Urinary bladder (tissue), 4 donors: Measurements from ENCODE around the gene NRXN3. TPM values are rescaled to one million over a fixed set of nuclear protein-coding genes. Genes with fewer than 3 reads are reported as not detected.

Source experiments
- DNase-seq: peaks from one replicate; pipeline ENCODE4 v3.0.0-alpha.2; 2015; ENCODE audit errors: extremely low spot score
- H3K27ac ChIP-seq: one replicate; pipeline ENCODE4 v1.5.1; 2013; ENCODE audit warnings: low read depth, mild to moderate bottlenecking, moderate library complexity
- H3K36me3 ChIP-seq: one replicate; pipeline ENCODE4 v1.6.1; 2013; ENCODE audit warnings: mild to moderate bottlenecking, moderate library complexity; ENCODE audit not compliant: insufficient read depth
- H3K4me1 ChIP-seq: one replicate; pipeline ENCODE4 v1.6.1; 2013; ENCODE audit warnings: mild to moderate bottlenecking, moderate library complexity; ENCODE audit not compliant: insufficient read depth
- H3K4me3 ChIP-seq: one replicate; pipeline ENCODE4 v1.5.1; 2013; ENCODE audit warnings: low read depth, low read length
- WGBS: extraction: QIAGEN DNeasy Blood & Tissue Kit; methylation state at CpG from one replicate; pipeline ENCODE4 v1.1.7; 2013; 5-methylcytosine and 5-hydroxymethylcytosine counted together
- polyA plus RNA-seq: library from polyadenylated mRNA; stranded (reverse); fragments of 200-250 nt; gene quantifications from one replicate; pipeline ENCODE4 v1.2.3, GENCODE V29; 2013
- total RNA-seq: library from RNA; depleted of rRNA; stranded (reverse); fragments of >200 nt; gene quantifications from one replicate; pipeline ENCODE4 v1.2.3, GENCODE V29; 2014
- donor health status: healthy with polysubstance abuse.
- donor health status: healthy.

The NRXN3 gene
- total and polyA plus RNA-seq, 2 donors: 3.9 to 6.7 TPM

DNA sequence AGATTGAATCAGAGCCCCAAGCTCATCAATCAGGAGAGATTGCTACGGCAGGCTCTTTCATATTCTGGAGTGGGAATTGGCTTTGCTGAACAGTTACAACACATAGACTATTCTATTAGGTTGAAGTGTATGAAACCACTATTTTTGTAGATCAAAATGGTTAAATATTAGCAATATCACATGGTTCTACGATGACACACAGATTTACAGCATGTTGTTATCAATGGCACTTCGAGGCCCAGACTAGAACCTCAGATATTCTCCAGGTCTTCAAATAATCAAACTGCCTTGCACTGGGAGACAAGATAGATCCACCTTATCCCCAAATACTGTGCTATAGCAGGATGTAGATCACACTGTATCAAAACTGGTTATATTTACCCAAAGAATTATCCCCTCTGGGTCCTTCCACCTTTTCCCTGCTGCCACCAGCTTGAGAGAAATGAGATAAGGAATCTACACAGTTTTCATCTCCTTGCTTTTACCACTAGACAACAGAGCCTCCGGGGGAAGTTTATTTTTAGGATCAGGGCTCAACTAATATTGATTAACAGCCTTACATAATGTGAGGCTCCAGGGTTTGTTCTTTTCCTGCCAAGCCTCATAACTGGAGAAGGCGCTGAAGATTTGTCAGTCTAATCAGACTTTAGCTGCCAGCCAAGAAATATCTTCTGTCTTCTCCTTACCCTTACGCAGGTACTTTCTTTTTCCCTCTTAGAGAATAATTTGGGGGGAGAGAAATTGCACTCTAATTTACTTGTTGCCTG, 1534.1 kb downstream of the NRXN3 start:
- H3K4me3 ChIP-seq: no peak overlapping the region
- DNase-seq: no peak
- H3K36me3 ChIP-seq: no peaks in the 10 kb centered on the region
- no peak overlapping the region for H3K27ac ChIP-seq
- no peaks in the 10 kb centered on the region for H3K4me1 ChIP-seq
- 54% methylated on average over 6 of the region's 6 CpGs for WGBS

GRCh38 chr14:79705126-79705894, 1535.1 kb downstream of the NRXN3 start:
- H3K36me3 ChIP-seq: no peaks in the 10 kb centered on the region
- 85% methylated on average over 11 of the region's 11 CpGs for WGBS
- no peak overlapping the region for H3K27ac ChIP-seq
- no peak overlapping the region for H3K4me3 ChIP-seq
- no peak for DNase-seq
- H3K4me1 ChIP-seq: no peaks in the 10 kb centered on the region

DNA sequence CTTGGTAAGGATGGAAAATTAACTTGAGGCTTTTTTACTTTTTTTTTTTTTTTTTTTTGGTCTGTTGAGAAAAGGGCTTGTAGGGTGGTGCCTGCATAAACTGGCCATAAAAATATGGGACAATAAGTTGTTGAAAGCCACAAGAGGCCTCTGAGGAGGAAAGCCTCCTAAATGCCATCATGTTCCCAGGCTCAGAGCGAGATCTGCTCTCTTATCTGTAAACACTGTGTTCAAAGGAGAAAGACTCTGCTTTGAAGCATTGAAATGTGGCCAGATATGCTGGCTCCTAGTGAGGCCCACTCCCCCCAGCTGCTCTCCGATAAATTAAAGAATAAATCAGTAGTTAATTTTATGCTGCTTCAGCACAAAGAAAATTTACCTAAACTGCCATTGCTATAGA, 1536.2 kb downstream of the NRXN3 start:
- Histone ChIP-seq H3K27ac (no peak overlapping the region), H3K4me1 (no peaks in the 10 kb centered on the region), H3K4me3 (no peak overlapping the region), H3K36me3 (no peaks in the 10 kb centered on the region)
- no peak for DNase-seq
- WGBS: 25% methylated on average over 2 of the region's 2 CpGs

DNA sequence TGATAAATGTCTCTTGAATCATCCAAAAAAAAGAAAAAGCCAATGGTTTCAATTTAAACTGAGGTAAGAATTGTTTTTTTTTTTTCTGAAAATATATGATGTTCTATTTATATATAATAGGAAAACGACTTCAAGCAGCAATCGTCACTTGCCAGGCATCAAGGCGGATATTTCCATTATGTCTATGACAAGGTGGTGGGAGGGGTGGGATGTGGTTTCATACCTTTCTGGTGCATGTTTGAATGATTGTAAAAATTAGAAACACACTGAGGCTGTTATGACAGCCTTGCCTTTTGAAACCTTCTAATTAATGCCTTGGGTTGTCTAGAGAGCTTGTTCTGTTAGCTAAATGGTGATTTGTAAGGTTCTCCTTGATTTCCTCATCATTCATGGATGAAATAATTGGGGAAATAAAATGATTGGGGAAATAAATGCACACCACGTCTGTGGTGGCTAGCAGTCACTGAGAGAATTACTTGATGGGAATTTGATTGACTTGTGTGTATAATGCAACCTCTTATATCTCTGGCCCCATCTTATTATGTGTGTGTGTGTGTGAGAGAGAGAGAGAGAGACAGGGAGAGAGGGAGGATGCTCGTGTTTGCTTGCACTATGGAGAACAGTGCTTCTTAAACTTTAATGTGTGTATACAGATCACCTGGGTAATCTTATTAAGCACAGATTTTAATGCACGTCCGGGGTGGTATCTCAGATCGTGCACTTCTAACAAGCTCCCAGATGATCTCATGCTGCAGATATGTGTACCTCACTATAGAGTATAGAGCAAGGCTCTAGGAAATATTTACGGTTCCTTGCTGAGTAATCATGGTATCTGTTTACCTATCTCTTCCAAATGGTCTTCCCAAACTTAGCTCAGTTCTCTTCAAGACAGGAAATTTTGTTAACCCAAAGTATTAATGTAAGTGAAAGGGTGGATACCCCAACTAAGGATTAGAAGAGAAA, 1538.5 kb downstream of the NRXN3 start:
- Histone ChIP-seq H3K27ac (no peak overlapping the region), H3K4me3 (no peak overlapping the region), H3K36me3 (no peaks in the 10 kb centered on the region), H3K4me1 (no peaks in the 10 kb centered on the region)
- 58% methylated on average over 9 of the region's 9 CpGs for WGBS
- no peak for DNase-seq

DNA sequence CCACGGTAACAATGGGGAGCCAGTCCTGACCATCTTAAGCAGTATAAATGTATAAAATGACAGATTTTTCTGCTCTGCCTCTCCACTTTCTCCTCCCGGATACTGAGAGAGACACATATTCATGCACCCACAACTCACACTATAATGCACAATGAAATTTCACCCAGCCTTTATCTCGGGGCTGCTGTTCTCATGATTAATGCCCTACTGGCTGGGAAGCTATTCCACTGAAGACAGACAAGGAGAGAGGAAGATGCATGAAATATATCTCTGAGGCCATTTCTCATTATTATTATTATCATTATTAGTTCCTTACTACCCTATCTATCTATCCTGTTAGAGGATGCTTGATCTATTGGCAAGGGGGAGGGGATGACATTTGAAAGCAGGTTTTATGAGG, 1539.4 kb downstream of the NRXN3 start:
- Histone ChIP-seq H3K36me3 (no peaks in the 10 kb centered on the region), H3K4me3 (no peak overlapping the region), H3K27ac (no peak overlapping the region), H3K4me1 (no peaks in the 10 kb centered on the region)
- 69% methylated on average over 3 of the region's 3 CpGs for WGBS
- DNase-seq: no peak

GRCh38 chr14:79712302-79712950, 1542.3 kb downstream of the NRXN3 start:
- Histone ChIP-seq H3K27ac (no peak overlapping the region), H3K4me1 (no peaks in the 10 kb centered on the region), H3K36me3 (no peaks in the 10 kb centered on the region), H3K4me3 (no peak overlapping the region)
- WGBS: 78% methylated on average over 11 of the region's 11 CpGs
- no peak for DNase-seq

DNA sequence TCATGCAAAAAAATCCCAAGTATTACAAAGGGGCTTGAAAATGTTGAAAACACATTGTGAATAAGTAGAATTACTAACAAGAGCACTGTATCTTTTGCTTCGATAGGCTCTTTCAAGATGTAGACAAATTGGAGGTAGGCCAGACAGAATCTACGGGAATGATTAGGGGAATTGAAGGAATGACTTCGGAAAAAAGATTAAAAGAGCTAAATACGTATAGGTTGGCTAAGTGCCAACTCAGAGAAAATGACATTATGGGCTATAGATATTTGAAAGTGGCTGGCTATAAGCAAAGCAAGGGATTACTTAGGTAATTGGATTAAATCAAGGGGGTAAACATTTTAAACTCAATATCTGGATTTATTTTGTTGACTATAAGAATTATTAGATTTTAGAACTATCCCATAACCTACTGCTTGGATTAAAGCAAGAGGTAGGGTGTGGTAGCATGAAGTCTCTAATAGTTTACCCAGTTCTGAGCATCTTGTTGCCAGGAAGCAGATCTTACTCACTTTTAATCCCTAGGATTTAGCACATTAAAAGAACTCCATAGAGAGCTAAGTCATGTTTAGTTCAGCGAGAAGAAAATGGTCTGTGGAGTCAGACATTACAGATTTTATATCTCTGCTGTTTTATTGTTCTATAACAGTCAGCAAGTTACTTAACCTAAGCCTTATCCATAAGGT, 1551.4 kb downstream of the NRXN3 start:
- WGBS: 39% methylated on average over 5 of the region's 5 CpGs
- H3K36me3 ChIP-seq: no peaks in the 10 kb centered on the region

DNA sequence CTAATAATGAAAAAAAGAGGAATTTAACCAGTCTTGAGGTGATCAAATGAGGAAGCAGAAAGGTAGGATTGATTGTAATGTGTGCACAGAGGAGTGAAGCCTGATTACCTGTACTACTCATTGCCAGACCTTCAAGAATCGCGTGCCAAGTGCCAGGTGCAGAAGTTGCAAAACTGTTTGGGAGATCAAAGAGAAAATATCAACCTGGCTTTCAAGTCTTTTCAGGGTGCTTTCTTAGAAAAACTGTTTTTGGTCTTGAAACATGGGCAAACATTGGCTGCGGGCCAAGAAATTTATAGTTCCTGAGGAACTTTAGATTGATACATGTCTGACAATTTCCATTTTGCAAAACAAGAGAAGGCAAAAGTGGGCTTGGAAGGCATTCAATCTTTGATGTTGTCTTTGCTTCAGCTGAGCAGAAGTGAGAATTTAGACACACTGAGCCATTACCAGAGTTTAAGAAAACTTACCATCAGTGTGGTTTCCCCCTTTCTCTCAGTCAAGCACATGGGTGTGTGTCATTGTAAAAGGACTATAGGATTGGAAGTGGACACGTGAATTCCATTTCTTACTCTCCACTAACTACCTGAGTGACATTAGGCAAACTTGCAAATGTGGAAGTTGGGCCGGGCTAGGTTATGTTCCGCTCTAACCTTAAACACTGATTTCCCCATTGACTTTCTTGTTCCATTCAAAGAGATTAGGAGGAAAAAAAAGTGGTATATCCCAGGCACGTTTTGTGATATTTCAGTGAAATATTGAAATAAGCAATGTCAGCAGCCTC, 1555.0 kb downstream of the NRXN3 start:
- no peak overlapping the region for H3K4me3 ChIP-seq
- H3K36me3 ChIP-seq: no peaks in the 10 kb centered on the region
- WGBS: 79% methylated on average over 7 of the region's 7 CpGs
- DNase-seq: no peak
- H3K27ac ChIP-seq: no peak overlapping the region
- no peaks in the 10 kb centered on the region for H3K4me1 ChIP-seq

More for the DNA sequence above, 1551.4 kb downstream of the NRXN3 start:
- Histone ChIP-seq H3K4me1 (no peaks in the 10 kb centered on the region), H3K4me3 (no peak overlapping the region), H3K27ac (no peak overlapping the region)
- no peak for DNase-seq

GRCh38 chr14:79727900-79728299, 1557.7 kb downstream of the NRXN3 start:
- WGBS: 80% methylated on average over 3 of the region's 3 CpGs
- no peak for DNase-seq
- Histone ChIP-seq H3K4me1 (no peaks in the 10 kb centered on the region), H3K4me3 (no peak overlapping the region), H3K36me3 (no peaks in the 10 kb centered on the region), H3K27ac (no peak overlapping the region)

DNA sequence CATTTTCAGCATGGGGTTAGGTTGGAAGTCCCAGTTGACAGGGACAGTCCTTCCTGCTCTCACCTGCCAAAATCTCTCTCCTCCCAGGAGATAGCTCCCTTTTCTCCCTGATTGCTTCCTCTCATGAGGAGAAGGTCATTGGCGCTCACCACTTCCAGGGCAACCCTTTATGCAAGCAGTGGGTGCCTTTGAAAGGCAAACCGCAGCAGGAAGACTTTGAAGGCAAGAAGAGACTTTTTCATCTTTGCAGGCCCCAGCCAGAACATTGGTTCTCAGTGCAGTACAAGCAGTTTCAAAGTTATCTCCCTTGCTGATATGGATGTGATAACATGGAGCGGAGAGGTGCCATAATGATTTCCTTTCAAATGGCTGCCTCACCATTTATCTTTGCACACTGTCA, 1558.2 kb downstream of the NRXN3 start:
- H3K27ac ChIP-seq: no peak overlapping the region
- no peaks in the 10 kb centered on the region for H3K4me1 ChIP-seq
- no peak for DNase-seq
- H3K4me3 ChIP-seq: no peak overlapping the region
- 89% methylated on average over 3 of the region's 3 CpGs for WGBS
- no peaks in the 10 kb centered on the region for H3K36me3 ChIP-seq

DNA sequence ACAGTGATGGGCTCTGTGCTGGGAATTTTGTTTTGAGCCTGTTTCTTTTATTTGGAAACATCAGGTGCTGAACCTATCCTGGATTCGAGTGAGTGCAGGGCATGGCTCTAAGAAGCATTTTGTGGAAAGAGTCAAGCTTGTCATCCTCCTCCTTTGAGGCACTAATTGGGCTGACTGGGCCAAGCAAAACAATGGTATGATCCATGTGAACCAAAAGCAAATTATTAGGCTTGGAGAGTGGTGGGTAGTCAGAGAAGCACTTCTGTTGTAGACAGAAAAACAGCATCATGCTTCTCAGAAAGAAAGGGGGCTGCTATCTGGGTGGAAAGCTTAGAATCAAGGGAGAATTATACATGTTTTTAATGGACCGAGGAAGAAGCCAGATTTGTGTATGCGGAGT, 1559.6 kb downstream of the NRXN3 start:
- Histone ChIP-seq H3K4me1 (no peaks in the 10 kb centered on the region), H3K27ac (no peak overlapping the region), H3K4me3 (no peak overlapping the region), H3K36me3 (no peaks in the 10 kb centered on the region)
- WGBS: 82% methylated on average over 3 of the region's 3 CpGs
- DNase-seq: no peak

DNA sequence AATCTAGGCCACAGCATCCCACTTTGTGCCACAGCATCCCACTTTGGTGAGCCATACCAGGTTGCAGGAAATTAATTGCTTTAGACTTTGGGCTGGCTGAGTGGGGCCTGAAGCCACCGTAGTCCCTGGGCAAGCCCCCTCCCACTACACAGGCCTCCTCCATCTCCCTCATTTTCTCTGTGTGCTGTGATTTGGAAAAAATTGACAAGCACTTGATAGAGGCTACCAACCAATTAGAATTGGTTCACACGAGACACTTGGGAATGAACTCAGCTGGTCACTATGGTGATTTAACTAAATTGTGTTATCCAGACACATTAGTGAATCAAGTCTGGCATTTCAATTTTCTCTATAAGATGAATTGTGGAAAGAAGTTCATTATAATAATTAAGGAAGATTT, 1560.0 kb downstream of the NRXN3 start:
- no peak overlapping the region for H3K4me3 ChIP-seq
- 90% methylated on average over 2 of the region's 2 CpGs for WGBS
- no peaks in the 10 kb centered on the region for H3K4me1 ChIP-seq
- H3K27ac ChIP-seq: no peak overlapping the region
- no peaks in the 10 kb centered on the region for H3K36me3 ChIP-seq
- DNase-seq: no peak
